Liver (tissue), 3 donors: Measurements from ENCODE around the gene LY6G6C.

ENCODE experiments used
- CTCF ChIP-seq: fragments of 150-350 bp; IDR thresholded peaks from 2 replicates; pipeline ENCODE4 v1.5.1; 2017; ENCODE audit warnings: improper control_type of control experiment, low read depth, low read length; ENCODE audit not compliant: missing input control
- EGR1 ChIP-seq, 2 donors: IDR thresholded peaks; 2 replicates each; pipeline ENCODE4 v1.6.1; 2016 to 2018; ENCODE audit warnings: antibody characterized with exemption in 2 of 2, low read depth in 2 of 2
- FOXA2 ChIP-seq: IDR thresholded peaks from 2 replicates; pipeline ENCODE4 v1.6.1; 2016; ENCODE audit warnings: antibody characterized with exemption
- GABPA ChIP-seq, 2 donors: IDR thresholded peaks in 1 of 2; conservative IDR thresholded peaks in 1 of 2; 2 replicates each; pipeline ENCODE4 v1.6.1; 2016; ENCODE audit warnings: antibody characterized with exemption in 2 of 2, mild to moderate bottlenecking in 1 of 2, moderate library complexity in 1 of 2
- JUND ChIP-seq, 2 donors: IDR thresholded peaks; 2 replicates each; pipeline ENCODE4 v1.6.1; 2016; ENCODE audit warnings: antibody characterized with exemption in 2 of 2
- MAX ChIP-seq: IDR thresholded peaks from 2 replicates; pipeline ENCODE4 v1.6.1; 2016; ENCODE audit warnings: antibody characterized with exemption
- RAD21 ChIP-seq, 2 donors: IDR thresholded peaks; 2 replicates each; pipeline ENCODE4 v1.6.1; 2016; ENCODE audit warnings: antibody characterized with exemption in 2 of 2, mild to moderate bottlenecking in 2 of 2
- REST ChIP-seq: IDR thresholded peaks from 2 replicates; pipeline ENCODE4 v1.6.1; 2016; ENCODE audit warnings: antibody characterized with exemption, mild to moderate bottlenecking
- RXRA ChIP-seq, 2 donors: IDR thresholded peaks; 2 replicates each; pipeline ENCODE4 v1.6.1; 2017 to 2018; ENCODE audit warnings: antibody characterized with exemption in 2 of 2, mild to moderate bottlenecking in 1 of 2
- SP1 ChIP-seq: IDR thresholded peaks from 2 replicates; pipeline ENCODE4 v1.6.1; 2018; ENCODE audit warnings: antibody characterized with exemption, mild to moderate bottlenecking
- TAF1 ChIP-seq: conservative IDR thresholded peaks from 2 replicates; pipeline ENCODE4 v1.6.1; 2016; ENCODE audit warnings: antibody characterized with exemption, mild to moderate bottlenecking
- YY1 ChIP-seq: IDR thresholded peaks from 2 replicates; pipeline ENCODE4 v1.6.1; 2016; ENCODE audit warnings: antibody characterized with exemption, mild to moderate bottlenecking
- donor health status: healthy.
- donor health status: healthy.

DNA sequence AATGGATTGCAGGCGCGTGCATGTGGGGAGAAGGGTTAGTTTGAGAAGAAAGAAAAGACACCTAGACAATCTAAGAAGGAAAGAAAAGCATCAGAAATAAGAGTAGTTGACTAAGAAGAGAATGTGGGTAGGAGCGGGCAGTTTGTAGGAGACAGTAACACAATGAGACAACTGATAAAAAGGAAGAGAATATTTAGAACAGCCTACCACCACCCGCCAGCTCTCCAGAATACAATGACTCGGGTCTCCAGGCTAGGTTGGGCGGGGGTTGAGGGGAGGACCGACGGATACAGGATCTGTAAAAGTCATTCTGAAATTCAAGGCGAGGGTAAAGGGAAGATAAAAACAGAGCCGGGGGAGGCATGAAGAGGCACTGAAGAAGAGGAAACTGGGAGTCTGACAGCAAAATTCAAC lies 19.1 kb downstream of the LY6G6C start:
- TF ChIP-seq CTCF (no peak), GABPA (IDR thresholded peaks at IDR 0.05 in 1 of 2, conservative IDR thresholded peaks at IDR 0.05 in 1 of 2) (no peak), JUND (IDR thresholded peaks at IDR 0.05) (no peak), TAF1 (no peak), RAD21 (IDR thresholded peaks at IDR 0.05) (no peak), MAX (no peak), SP1 (no peak), RXRA (IDR thresholded peaks at IDR 0.05) (no peak), REST (no peak), FOXA2 (no peak), EGR1 (IDR thresholded peaks at IDR 0.05; ENCODE audit: low read depth in 2 of 2) (no peak), YY1 (no peak)
